Iris pigment epithelial cell (primary cell): ENCODE measurements around the gene KCNN4.

Experiments used
- DNase-seq: peaks from one replicate; pipeline ENCODE4 v3.0.0-alpha.2; 2011; ENCODE audit warnings: low read depth

The KCNN4 gene

GRCh38 chr19:43798546-43799409, 18.0 kb upstream of the KCNN4 start:
- DNase-seq = no peak

GRCh38 chr19:43798026-43798545, 17.3 kb upstream of the KCNN4 start:
- no peak for DNase-seq

GRCh38 chr19:43797556-43797955, 16.8 kb upstream of the KCNN4 start:
- DNase-seq = no peak

DNA sequence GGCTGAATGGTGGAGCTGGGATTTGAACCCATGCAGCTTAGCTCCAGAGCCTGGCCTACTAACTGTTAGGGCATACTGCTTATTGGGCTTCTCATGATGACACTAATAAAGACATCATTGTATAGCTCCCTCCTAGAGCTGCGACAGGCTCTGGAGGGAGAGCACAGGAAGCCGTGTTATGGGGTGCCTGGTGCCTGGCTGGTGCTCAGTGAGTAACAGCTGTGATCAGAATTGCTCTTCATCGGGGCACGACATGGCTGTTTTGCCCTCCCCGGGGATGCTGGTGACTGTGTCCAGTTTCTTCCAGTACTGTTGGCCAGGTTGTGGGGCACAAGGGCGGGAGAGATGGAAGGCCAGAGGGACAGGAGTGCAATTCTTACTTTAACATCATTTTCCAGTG, 16.3 kb upstream of the KCNN4 start:
- DNase-seq = no peak

DNA sequence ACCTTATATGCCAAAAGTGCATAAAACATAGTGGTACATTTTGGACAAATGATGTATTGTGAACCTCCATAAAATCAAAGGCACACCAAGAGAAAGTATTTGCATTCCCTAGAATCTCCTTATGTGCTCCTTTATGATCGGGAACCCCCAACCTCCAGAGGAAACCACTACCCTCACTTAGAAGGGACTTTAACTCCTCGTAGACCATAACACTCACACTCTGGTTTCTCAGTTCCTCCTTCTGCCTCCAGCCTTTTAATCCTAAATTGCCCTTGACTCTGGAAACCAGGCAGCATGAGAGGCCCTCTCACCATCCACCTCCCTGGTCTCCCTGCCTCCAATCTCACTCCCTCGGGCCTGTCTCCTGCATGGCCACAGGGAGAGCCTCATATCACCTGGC, 9.8 kb upstream of the KCNN4 start:
- no peak for DNase-seq

GRCh38 chr19:43789029-43789428, 8.3 kb upstream of the KCNN4 start:
- DNase-seq = peak; percentile 54

- DNase-seq = no peak
Measured at GRCh38 chr19:43786665-43787064, 5.9 kb upstream of the KCNN4 start.

DNA sequence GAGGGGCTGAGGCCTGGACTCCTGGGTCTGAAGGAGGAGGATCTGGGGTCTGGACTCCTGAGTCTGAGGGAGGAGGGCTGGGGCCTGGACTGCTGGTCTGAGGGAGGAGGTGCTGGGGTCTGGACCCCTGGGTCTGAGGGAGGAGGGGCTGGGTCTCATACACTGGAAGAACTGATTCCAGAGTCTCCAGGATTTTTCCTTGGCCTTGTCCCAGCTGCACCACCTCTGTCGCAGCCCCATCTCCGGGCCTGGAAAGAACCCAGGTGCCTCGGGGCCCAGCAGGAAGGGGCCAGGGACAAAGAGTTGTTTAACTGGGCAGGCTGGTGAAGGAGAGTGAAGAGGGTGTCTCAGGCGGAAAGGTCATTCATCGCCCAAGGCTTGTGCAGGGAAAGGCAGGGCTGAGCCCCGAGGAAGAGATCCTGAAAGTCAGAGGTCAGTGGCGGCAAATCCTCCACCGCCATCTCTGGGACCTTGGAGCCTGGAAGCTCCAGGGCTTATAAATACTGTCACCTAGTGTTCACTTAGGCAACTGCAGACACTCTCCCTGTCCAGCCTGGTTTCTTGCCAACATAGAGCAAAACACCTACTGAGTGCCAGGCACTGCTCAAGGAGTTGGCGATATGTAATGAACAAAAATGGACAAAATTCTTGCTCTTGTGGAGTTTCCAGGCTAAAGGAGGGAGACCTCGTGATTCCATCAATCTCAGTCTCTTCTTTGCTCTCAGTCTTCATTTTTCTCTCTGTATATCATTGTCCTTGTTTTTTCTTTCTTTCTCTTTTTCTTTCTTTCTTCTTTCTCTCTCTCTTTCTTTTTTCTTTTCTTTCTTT, 4.4 kb upstream of the KCNN4 start:
- peak; percentile 68 for DNase-seq

GRCh38 chr19:43784241-43784980, 3.6 kb upstream of the KCNN4 start:
- DNase-seq = peak; percentile 84

DNA sequence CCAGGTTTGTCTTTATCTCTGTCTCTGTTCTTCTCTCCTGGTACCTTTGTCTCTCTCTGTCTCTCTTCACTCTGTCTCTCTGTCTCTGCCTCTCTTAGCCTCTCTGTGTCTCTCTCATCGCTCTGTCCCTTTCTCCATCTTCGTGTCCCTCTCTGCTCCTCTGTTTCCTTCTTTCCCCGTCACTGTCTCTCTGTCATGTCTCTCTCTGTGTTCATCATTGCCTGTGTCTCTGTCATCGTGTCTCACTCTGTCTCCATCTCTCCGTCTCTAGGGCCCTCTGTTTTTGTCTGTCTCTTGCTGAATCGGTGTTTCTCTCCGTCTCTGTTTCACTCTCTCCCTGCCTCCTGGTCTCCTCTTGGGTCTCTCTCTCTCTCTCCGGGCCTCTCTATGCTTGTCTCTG, 2.9 kb upstream of the KCNN4 start:
- no peak for DNase-seq

DNA sequence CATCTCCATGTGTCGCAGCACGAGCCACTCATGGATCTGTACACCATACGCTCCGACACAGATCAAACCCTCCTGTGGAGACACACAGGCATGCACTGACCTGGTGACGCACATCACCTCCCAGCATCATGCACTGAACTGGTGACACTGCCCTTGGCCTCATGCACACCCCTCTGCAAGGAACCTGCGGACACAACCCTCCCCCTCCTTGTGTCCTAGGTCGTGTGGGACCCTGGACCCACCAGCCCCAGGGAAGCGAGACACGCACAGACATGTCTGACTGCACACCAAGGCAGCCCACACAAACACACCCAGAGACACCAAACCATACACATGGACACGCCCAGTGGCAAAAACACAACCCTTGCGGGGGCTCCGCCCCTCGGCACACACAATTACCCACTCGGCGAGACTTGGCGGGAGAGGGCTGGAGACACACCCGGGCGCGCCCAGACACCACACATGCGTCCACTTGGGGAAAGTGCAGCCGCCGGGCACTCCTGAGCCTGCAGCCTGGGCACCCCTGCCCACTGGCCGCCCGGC, 2.0 kb upstream of the KCNN4 start:
- no peak for DNase-seq

- no peak for DNase-seq
Measured at GRCh38 chr19:43782311-43782660, 1.5 kb upstream of the KCNN4 start.

- no peak for DNase-seq
Measured at GRCh38 chr19:43781630-43782310, 997 bp upstream of the KCNN4 start.

GRCh38 chr19:43779820-43780219, 953 bp downstream of the KCNN4 start:
- no peak for DNase-seq

- DNase-seq = no peak
Measured at GRCh38 chr19:43779147-43779819, 1.5 kb downstream of the KCNN4 start.

- no peak for DNase-seq
Measured at GRCh38 chr19:43778651-43779050, 2.1 kb downstream of the KCNN4 start.

DNA sequence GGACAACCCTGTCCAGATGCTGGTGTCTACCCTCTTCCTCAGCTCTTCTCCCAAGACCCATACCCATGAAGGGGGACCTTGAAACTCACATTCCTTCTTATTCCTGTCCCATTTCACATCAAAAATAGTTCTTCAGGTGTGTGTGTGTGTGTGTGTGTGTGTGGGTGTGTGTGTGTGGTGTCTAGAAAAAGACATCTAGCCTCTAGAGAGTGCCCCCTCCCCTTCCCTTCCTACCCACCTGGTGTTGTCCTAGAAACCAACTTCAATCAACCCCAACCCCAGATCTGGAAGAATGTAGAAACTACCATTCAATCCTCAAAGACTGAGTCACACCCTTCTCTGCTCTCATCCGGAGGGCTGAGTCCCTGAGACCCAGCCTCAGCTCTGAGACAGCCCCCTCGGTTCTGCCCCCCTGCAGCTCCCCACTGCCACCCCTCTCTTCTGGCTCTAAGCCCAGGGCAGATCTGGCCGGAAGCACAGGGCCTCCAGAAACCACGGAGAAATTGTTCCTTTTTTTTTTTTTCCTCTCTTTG, 3.5 kb downstream of the KCNN4 start:
- peak; percentile 45 for DNase-seq

GRCh38 chr19:43776286-43776685, 4.5 kb downstream of the KCNN4 start:
- DNase-seq = no peak

GRCh38 chr19:43775299-43775890, 5.4 kb downstream of the KCNN4 start:
- DNase-seq = no peak

DNA sequence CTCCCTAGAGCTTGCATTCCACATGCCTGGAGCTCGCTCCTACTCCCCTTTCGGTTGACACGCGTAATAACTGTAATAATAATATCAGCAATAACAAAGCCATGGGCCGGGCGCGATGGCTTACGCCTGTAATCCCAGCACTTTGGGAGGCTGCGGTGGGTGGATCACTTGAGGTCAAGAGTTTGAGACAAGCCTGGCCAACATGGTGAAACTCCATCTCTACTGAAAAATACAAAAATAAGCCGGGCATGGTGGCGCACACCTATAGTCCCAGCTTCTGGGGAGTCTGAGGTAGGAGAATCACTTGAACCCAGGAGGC, 5.9 kb downstream of the KCNN4 start:
- DNase-seq = peak; percentile 54
